OCI-LY3 (cell line): ENCODE data around the gene WDR90.
A peak's percentile ranks its signal among the peaks of the same experiment; 100 is the strongest.

Experiments
- H2AFZ ChIP-seq: fragments of 200-600, 300-600 bp; shearing (Covaris generic); 2 replicates; pipeline ENCODE4 v1.6.0; 2014; ENCODE audit warnings: antibody characterized with exemption, low read depth, low read length
- H3K27ac ChIP-seq: fragments of 200-600, 300-600 bp; sonication (generic); 2 replicates; pipeline ENCODE4 v1.5.1; 2014; ENCODE audit warnings: mild to moderate bottlenecking, low read length, moderate library complexity, mixed read lengths
- H3K27me3 ChIP-seq: fragments of 200-600, 300-600 bp; sonication (generic); 2 replicates; pipeline ENCODE4 v1.6.1; 2014; ENCODE audit warnings: low read depth, low read length, mixed read lengths
- H3K36me3 ChIP-seq: fragments of 200-600, 300-600 bp; sonication (generic); replicated peaks from 2 replicates; pipeline ENCODE3; 2014; ENCODE audit warnings: low read depth, low read length, mixed read lengths
- H3K4me1 ChIP-seq: fragments of 300-600, 200-600 bp; sonication (generic); 2 replicates; pipeline ENCODE4 v1.6.1; 2014; ENCODE audit warnings: low read length, mixed read lengths
- H3K4me2 ChIP-seq: fragments of 200-600, 300-600 bp; sonication (generic); 2 replicates; pipeline ENCODE4 v1.6.1; 2014; ENCODE audit warnings: low read length, mixed read lengths
- H3K4me3 ChIP-seq: fragments of 300-600, 200-600 bp; sonication (generic); 2 replicates; pipeline ENCODE4 v1.5.1; 2014; ENCODE audit warnings: antibody characterized with exemption, mild to moderate bottlenecking, low read length, moderate library complexity
- H3K79me2 ChIP-seq: fragments of 300-600, 200-600 bp; shearing (Covaris generic); 2 replicates; pipeline ENCODE4 v1.6.1; 2014; ENCODE audit warnings: mild to moderate bottlenecking, low read length, mixed read lengths
- H3K9ac ChIP-seq: fragments of 300-600, 200-600 bp; shearing (Covaris generic); 2 replicates; pipeline ENCODE4 v1.6.0; 2014; ENCODE audit warnings: mild to moderate bottlenecking, low read length, moderate library complexity
- H3K9me3 ChIP-seq: fragments of 200-600, 300-600 bp; shearing (Covaris generic); 2 replicates; pipeline ENCODE4 v1.6.1; 2014; ENCODE audit warnings: low read length, mixed read lengths; ENCODE audit not compliant: insufficient read depth
- H4K20me1 ChIP-seq: fragments of 200-600, 300-600 bp; sonication (generic); 2 replicates; pipeline ENCODE4 v1.6.1; 2016; ENCODE audit warnings: low read length, mixed read lengths; ENCODE audit not compliant: insufficient read depth
- CTCF ChIP-seq: fragments of 200-600, 300-600 bp; sonication (generic); IDR thresholded peaks from 2 replicates; pipeline ENCODE4 v1.5.1; 2014; ENCODE audit warnings: antibody characterized with exemption, low read length, low read depth
- EZH2phosphoT487 ChIP-seq: fragments of 200-600 bp; shearing (Covaris generic); IDR thresholded peaks from 2 replicates; pipeline ENCODE4 v1.6.1; 2018; ENCODE audit warnings: antibody characterized with exemption, mixed run types, low read depth

WDR90 gene

GRCh38 chr16:635573-636205 is 13.5 kb upstream of the WDR90 start:
- peaks cover 12% of the 10 kb centered on the region for H3K36me3 ChIP-seq
- no peaks in the 10 kb centered on the region for H3K27me3 ChIP-seq
- H3K79me2 ChIP-seq = peaks cover 16% of the 10 kb centered on the region
- TF ChIP-seq EZH2phosphoT487 (no peak), CTCF (no peak)
- H3K27ac ChIP-seq = peak overlapping the region; percentile 89
- H3K9ac ChIP-seq = peak overlapping the region; percentile 92
- peaks cover 10% of the 10 kb centered on the region; the same call in 1 of the 2 replicates for H4K20me1 ChIP-seq
- 0 out of 2 replicates have a peak overlapping the region, but pooled peaks have one; percentile 42 for H2AFZ ChIP-seq
- H3K4me1 ChIP-seq = peaks cover 20% of the 10 kb centered on the region
- peak overlapping the region; percentile 92 for H3K4me3 ChIP-seq
- no peaks in the 10 kb centered on the region for H3K9me3 ChIP-seq
- peak overlapping the region; percentile 91 for H3K4me2 ChIP-seq

GRCh38 chr16:636206-637080 is 12.7 kb upstream of the WDR90 start, which contains the start of gene METTL26:
TSS of gene METTL26 (minus strand) at chr16:636305. CDS start at chr16:636290, 15 bp downstream.
- Histone ChIP-seq H2AFZ (peak within 1 kb of the TSS; percentile 42; the same call in 1 of the 2 replicates), H3K4me1 (peaks cover 20% of the 10 kb centered on the region), H4K20me1 (peaks cover 10% of the 10 kb centered on the region; the same call in 1 of the 2 replicates)

GRCh38 chr16:637081-638018 is 11.8 kb upstream of the WDR90 start:
- no peak overlapping the region for H2AFZ ChIP-seq
- peaks cover 23% of the 10 kb centered on the region for H3K79me2 ChIP-seq
- no peaks in the 10 kb centered on the region for H3K27me3 ChIP-seq
- H3K9me3 ChIP-seq = no peaks in the 10 kb centered on the region
- peaks cover 10% of the 10 kb centered on the region; the same call in 1 of the 2 replicates for H4K20me1 ChIP-seq
- peak overlapping the region; percentile 92 for H3K4me3 ChIP-seq
- peak overlapping the region; percentile 92 for H3K9ac ChIP-seq
- H3K36me3 ChIP-seq = peaks cover 12% of the 10 kb centered on the region
- TF ChIP-seq CTCF = no peak
- no peak for TF ChIP-seq EZH2phosphoT487
- peak overlapping the region; percentile 91 for H3K4me2 ChIP-seq
- peaks cover 20% of the 10 kb centered on the region for H3K4me1 ChIP-seq
- peak overlapping the region; percentile 89; the same call in 1 of the 2 replicates for H3K27ac ChIP-seq

More at GRCh38 chr16:636206-637080, 12.7 kb upstream of the WDR90 start, which contains the start of gene METTL26:
- H3K9ac ChIP-seq = peak within 1 kb of the TSS; percentile 92
- H3K79me2 ChIP-seq = peaks cover 16% of the 10 kb centered on the region
- TF ChIP-seq EZH2phosphoT487 = no peak
- no peak for TF ChIP-seq CTCF
- H3K4me2 ChIP-seq = peak within 1 kb of the TSS; percentile 91
- H3K36me3 ChIP-seq = peaks cover 12% of the 10 kb centered on the region
- no peaks in the 10 kb centered on the region for H3K9me3 ChIP-seq
- H3K4me3 ChIP-seq = peak within 1 kb of the TSS; percentile 92
- no peaks in the 10 kb centered on the region for H3K27me3 ChIP-seq
- peak within 1 kb of the TSS; percentile 89 for H3K27ac ChIP-seq
